ENCODE measurements around the gene KRT78. TPM values are rescaled to one million over a fixed set of nuclear protein-coding genes. Genes with fewer than 3 reads are reported as not detected.

Gene KRT78
- total and polyA plus RNA-seq, 4 donors: 0.06 TPM; not detected in 3

DNA sequence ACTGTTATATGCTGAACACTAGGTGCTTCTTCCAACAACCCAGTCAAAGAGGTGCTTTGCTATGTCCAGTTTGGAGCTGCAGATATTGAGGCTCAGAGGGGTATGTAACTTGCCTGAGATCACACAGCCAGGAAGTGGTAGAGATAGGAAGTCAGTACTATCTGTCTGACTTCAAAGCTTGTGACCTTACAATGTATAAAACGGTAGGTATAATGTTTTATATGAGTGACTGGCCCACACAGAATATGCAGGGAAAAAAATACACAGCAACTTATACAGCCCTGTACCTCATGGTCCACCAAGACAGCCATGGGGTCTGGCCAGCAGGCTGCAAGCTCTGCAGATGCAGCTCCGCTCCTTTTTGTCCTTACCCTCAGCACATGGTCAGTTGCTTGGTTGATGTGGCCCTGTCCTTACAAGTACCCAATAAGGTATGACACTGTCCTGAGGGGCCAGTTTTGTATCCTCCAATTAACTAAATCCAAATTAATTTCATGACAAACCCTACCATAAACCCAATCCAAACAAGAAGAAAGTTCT lies 31.0 kb downstream of the KRT78 start:
- H3K27me3 ChIP-seq (ENCODE audit: control insufficient read depth in 4 of 4, insufficient read depth in 4 of 4, low read length in 3 of 4): no peaks in the 10 kb centered on the region
- no peaks in the 10 kb centered on the region for H3K36me3 ChIP-seq (ENCODE audit: control insufficient read depth in 4 of 4, insufficient read depth in 3 of 4, low read depth in 1 of 4, low read length in 3 of 4)
- TF ChIP-seq GABPA (IDR thresholded peaks at IDR 0.05 in 1 of 2, conservative IDR thresholded peaks at IDR 0.05 in 1 of 2) (no peak), HNF4G (IDR thresholded peaks at IDR 0.05) (no peak)
- no peak overlapping the region for H3K4me3 ChIP-seq (ENCODE audit: low read depth in 1 of 3, low read length in 3 of 3)
- H3K27ac ChIP-seq (ENCODE audit: low read depth in 1 of 2, low read length in 2 of 2): no peak overlapping the region
- 67% methylated on average over 2 of the region's 2 CpGs for WGBS
- DNase-seq (ENCODE audit: low spot score): no peak
- no peak overlapping the region for H3K9ac ChIP-seq (ENCODE audit: low read depth in 1 of 2, low read length in 2 of 2)
- no peaks in the 10 kb centered on the region for H3K4me1 ChIP-seq (ENCODE audit: control insufficient read depth in 4 of 4, insufficient read depth in 4 of 4, low read length in 3 of 4)
- no peaks in the 10 kb centered on the region for H3K9me3 ChIP-seq (ENCODE audit: control insufficient read depth in 4 of 4, low read length in 3 of 4)

DNA sequence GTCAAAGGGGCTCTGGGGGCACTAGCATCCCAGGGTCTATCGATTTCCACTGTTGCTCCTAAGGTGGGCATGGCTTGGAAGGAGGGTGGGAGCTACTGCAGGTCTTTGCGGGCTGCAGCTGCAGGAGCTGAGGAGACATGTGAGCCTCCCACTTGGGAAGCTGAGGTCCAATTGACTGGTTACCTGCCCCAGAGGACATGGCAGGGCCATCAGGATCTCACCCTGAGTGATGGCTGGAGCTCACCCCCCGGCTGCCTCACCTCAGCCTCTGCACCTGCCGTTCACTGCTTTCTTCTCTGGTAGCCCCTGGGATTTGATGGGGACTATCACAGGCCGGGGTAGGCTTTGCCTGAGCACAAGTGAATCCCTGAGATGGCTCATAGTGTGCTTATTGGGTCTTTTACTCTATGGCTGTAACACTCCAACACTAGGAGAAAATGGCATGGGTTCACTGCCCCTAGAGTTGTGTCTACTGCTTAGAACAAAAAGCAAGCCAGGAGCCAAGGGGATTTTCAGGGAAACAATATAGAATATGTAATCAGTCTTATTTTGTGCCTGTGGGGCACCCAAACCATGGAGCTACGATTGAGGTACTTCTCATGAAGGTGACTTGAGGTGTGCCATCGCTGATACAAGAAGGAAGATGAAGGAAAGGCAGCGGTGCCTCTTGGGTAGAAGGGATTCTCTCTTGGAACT lies 31.6 kb downstream of the KRT78 start:
- 81% methylated on average over 8 of the region's 8 CpGs for WGBS
- no peak for DNase-seq (ENCODE audit: low spot score)
- Histone ChIP-seq H3K9ac (ENCODE audit: low read depth in 1 of 2, low read length in 2 of 2) (no peak overlapping the region), H3K4me1 (ENCODE audit: control insufficient read depth in 4 of 4, insufficient read depth in 4 of 4, low read length in 3 of 4) (no peaks in the 10 kb centered on the region), H3K27ac (ENCODE audit: low read depth in 1 of 2, low read length in 2 of 2) (no peak overlapping the region), H3K9me3 (ENCODE audit: control insufficient read depth in 4 of 4, low read length in 3 of 4) (no peaks in the 10 kb centered on the region), H3K36me3 (ENCODE audit: control insufficient read depth in 4 of 4, insufficient read depth in 3 of 4, low read depth in 1 of 4, low read length in 3 of 4) (no peaks in the 10 kb centered on the region), H3K4me3 (ENCODE audit: low read depth in 1 of 3, low read length in 3 of 3) (no peak overlapping the region), H3K27me3 (ENCODE audit: control insufficient read depth in 4 of 4, insufficient read depth in 4 of 4, low read length in 3 of 4) (no peaks in the 10 kb centered on the region)
- TF ChIP-seq JUND (IDR thresholded peaks at IDR 0.05) (no peak), FOXA2 (IDR thresholded peaks at IDR 0.05) (no peak), EGR1 (IDR thresholded peaks at IDR 0.05; ENCODE audit: low read depth in 2 of 2) (no peak), RXRA (IDR thresholded peaks at IDR 0.05) (no peak)
- TF ChIP-seq, protein P1, sequence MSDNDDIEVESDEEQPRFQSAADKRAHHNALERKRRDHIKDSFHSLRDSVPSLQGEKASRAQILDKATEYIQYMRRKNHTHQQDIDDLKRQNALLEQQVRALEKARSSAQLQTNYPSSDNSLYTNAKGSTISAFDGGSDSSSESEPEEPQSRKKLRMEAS (IDR thresholded peaks at IDR 0.05): no peak

DNA sequence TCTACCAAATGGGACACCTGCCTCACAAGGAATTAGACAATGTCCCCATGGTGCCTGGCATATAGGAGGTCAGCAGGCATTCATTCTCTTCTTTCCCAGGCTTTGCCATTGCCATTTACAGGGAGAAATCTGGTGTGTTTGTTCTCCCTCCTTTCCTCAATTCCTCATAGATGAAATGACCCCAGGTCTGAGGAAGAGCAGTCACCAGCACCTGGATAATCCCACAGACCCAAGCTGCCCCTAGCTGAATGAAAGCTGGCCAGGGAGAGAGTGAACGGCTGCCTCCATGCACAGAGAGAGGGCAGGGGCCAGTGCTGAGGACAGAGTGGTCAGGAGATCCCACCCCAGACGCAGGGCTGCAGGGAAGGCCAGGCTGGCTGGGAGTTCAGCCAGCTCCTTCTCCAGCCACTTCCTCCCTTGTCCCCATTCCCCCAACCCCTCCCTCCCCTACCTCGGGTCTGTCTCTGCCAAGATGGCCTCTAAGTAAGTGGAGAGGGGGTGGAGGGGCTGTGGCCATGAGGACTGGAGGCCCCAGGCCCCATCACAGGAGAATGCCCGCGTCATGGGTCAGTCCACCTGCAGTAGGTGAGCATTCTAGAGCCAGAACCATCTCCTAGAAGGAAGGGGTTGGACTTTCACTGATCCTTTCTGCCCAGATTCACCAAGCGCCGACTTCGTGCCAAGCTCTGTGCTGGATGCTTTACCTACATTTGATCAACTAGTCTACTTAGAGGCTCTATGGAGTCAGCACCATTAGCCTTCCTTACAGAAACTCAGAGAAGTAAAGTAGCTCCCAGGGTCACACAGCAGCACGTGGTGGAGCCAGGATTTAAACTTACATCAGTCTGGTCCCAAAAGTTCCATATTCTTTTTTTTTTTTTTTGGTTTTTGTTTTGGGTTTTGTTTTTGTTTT lies 32.9 kb downstream of the KRT78 start:
- H3K36me3 ChIP-seq (ENCODE audit: control insufficient read depth in 4 of 4, insufficient read depth in 3 of 4, low read depth in 1 of 4, low read length in 3 of 4): no peaks in the 10 kb centered on the region
- no peak overlapping the region for H3K27ac ChIP-seq (ENCODE audit: low read depth in 1 of 2, low read length in 2 of 2)
- TF ChIP-seq NR2F2 (IDR thresholded peaks at IDR 0.05) (no peak), TAF1 (conservative IDR thresholded peaks at IDR 0.05) (no peak), GABPA (IDR thresholded peaks at IDR 0.05 in 1 of 2, conservative IDR thresholded peaks at IDR 0.05 in 1 of 2) (no peak), FOXA2 (IDR thresholded peaks at IDR 0.05) (no peak), SP1 (IDR thresholded peaks at IDR 0.05) (no peak), EGR1 (IDR thresholded peaks at IDR 0.05; ENCODE audit: low read depth in 2 of 2) (no peak), RAD21 (IDR thresholded peaks at IDR 0.05) (no peak)
- TF ChIP-seq, protein P2, sequence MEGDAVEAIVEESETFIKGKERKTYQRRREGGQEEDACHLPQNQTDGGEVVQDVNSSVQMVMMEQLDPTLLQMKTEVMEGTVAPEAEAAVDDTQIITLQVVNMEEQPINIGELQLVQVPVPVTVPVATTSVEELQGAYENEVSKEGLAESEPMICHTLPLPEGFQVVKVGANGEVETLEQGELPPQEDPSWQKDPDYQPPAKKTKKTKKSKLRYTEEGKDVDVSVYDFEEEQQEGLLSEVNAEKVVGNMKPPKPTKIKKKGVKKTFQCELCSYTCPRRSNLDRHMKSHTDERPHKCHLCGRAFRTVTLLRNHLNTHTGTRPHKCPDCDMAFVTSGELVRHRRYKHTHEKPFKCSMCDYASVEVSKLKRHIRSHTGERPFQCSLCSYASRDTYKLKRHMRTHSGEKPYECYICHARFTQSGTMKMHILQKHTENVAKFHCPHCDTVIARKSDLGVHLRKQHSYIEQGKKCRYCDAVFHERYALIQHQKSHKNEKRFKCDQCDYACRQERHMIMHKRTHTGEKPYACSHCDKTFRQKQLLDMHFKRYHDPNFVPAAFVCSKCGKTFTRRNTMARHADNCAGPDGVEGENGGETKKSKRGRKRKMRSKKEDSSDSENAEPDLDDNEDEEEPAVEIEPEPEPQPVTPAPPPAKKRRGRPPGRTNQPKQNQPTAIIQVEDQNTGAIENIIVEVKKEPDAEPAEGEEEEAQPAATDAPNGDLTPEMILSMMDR (IDR thresholded peaks at IDR 0.05; ENCODE audit: low read depth, low read length, missing input control): no peak
- TF ChIP-seq, protein P3, sequence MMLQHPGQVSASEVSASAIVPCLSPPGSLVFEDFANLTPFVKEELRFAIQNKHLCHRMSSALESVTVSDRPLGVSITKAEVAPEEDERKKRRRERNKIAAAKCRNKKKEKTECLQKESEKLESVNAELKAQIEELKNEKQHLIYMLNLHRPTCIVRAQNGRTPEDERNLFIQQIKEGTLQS (IDR thresholded peaks at IDR 0.05): no peak
- no peaks in the 10 kb centered on the region for H3K4me1 ChIP-seq (ENCODE audit: control insufficient read depth in 4 of 4, insufficient read depth in 4 of 4, low read length in 3 of 4)
- no peak for DNase-seq (ENCODE audit: low spot score)
- no peaks in the 10 kb centered on the region for H3K27me3 ChIP-seq (ENCODE audit: control insufficient read depth in 4 of 4, insufficient read depth in 4 of 4, low read length in 3 of 4)
- no peak overlapping the region for H3K9ac ChIP-seq (ENCODE audit: low read depth in 1 of 2, low read length in 2 of 2)
- H3K4me3 ChIP-seq (ENCODE audit: low read depth in 1 of 3, low read length in 3 of 3): no peak overlapping the region
- H3K9me3 ChIP-seq (ENCODE audit: control insufficient read depth in 4 of 4, low read length in 3 of 4): no peaks in the 10 kb centered on the region
- 76% methylated on average over 9 of the region's 9 CpGs for WGBS
